HG02943 (cell line): Measurements from ENCODE around the gene TMEM72.

Experiments
- ATAC-seq: cut with Tn5 transposase; IDR thresholded peaks from one replicate; pipeline ENCODE4 v1.9.1; 2021; ENCODE audit warnings: mild to moderate bottlenecking, low read depth, moderate library complexity; ENCODE audit not compliant: unreplicated experiment

Gene TMEM72

GRCh38 chr10:44976352-44977198, 65.4 kb downstream of the TMEM72 start:
- ATAC-seq, result no peak

DNA sequence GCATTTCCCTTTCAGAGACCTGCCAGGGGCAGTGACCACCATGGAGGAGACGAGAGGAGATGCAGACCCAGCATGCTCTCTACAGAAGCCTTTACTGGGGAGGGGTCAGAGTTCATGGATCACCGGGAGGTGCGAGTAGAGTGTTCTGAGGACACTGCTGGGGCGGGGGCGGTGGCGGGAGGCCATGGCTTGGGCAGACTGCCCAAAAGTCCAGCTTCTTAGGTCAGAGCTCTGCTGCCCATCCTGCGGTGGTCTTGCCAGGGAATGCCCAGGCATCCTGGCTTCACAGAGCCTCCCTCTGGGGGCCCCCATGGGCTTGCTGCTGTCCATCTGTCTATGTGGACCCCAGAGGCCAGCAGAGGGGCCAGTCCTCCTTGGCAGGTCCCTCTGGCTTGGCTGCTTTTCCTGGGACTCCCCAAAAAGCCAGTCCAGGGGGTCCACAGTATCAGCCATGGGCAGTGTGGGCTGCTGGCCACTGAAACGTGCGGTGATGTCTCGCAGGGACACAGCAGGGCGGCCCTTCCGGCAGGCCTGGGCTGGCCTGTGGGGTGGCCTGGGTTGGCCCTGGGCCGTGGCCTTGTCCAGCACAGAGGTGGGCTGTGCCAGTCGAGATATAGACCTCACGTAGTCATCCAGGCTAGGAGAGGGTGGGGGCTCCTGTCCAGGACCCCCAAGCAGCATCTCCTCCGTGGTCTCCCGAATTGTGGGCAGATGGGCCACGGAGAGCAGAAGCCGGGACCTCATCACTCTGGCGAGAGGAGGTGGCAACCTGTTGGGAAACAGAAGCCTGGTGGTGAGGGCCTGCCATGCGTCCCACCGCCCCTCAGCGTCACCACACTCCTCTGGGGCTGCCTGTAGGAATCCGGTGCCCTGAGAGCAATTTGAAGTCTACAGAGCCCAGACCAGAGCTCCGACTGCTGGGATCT, 66.4 kb downstream of the TMEM72 start:
- ATAC-seq, result no peak

- ATAC-seq, result no peak
Observed at GRCh38 chr10:44978213-44978569, 67.1 kb downstream of the TMEM72 start.

DNA sequence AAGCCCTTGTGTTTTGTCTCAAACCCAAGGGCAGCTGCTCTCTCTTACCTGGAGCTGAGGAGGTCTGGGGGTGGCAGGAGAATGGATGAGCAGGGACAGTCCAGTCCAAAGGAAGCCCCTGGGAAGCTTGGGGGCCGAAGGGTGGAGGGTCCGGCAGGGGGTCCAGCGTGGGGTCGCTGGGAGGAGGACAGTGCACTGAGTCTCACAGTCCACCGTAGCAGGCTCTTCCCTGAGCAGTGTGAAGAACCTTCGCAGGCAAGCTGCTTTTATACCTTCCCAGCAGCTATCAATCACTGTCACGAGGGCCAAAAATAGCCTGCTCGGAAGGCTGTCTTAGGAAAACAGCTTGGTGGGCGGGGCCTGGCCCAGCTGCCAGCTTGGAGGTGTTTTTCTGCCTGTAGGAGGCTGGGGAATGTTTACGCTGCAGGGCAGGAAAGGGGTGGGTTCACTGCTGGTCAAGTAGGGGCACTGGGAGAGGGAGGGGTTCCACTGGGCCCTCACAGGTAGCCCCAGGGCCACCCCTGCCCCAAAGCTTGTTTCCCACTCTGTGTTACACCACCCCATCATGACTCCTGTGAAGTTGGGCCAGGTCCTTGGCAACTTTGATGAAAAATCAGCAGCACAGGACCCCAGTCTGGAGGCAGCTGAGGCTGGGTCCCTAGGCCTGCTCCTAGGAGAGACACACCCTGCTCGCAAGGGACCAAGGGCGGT, 67.6 kb downstream of the TMEM72 start, which contains the start of gene DEPP1:
TSS of gene DEPP1 (minus strand) at position 240 of the 711 bp plus-strand sequence. CDS start 779 bp downstream, outside the sequence.
- ATAC-seq, result no peak

DNA sequence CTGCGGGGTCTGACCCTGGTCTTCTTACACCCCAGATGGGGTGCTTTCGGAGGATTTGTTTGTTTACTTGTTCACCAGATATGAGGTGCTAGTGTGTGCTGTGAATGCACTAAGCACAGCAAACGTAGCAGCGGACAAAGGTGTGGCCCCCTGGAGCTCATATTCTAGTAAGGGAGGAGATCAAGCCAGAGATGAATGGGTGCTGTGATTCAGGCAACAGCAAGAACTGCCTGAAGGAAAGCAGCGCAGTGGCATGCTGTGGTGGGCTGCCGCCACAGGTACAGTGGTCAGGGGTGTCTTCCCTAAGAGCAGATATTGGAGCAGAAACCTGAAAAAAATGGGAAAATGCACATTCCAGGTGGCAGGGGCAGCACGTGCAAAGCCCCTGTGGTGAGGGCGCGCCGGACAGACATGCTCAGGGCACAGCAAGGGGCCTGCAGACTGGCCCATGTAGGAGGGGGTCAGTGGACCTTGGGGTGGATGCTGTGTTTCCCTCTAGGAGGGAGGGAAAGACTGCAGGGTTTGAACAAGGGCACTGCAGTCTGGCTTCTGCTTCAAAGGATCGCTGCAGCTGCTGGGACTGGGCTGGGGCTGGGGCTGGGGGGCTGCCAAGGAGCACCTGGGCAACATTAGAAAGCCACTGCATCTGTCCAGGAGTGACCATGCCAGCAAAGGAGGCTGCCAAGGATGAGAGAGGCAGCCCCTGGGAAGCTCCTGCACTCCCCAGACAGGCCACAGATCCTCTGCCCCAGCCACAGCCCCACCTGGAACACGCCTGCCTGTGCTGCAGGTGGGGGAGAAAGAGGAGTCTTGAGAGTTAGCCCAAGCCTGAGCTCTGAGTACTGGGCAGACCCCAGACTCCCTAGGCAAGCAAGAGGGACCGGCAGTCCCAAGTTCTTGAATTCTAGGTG, 68.4 kb downstream of the TMEM72 start:
- ATAC-seq, result no peak

- ATAC-seq, result no peak
Observed at GRCh38 chr10:44980309-44981171, 69.4 kb downstream of the TMEM72 start.

- ATAC-seq, result no peak
Observed at GRCh38 chr10:44981172-44982113, 70.3 kb downstream of the TMEM72 start.

DNA sequence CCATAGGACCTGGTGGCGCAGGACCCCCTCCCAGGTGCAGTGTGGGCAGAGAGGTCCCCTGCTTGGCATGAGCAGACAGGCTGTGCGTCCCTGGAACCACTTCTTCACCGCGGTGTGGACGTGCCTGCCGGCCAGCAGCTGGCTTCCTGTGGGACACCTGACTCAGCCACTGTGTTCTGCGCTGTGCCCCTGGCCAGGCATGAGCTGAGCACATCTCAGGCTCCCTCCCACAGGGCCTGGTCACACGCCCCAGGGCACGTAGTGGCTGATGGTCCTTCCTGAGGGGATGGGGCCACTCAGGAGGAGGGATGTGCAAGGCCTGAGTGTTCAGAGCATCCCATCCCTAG, 71.0 kb downstream of the TMEM72 start:
- ATAC-seq, result no peak

GRCh38 chr10:44982496-44982895, 71.4 kb downstream of the TMEM72 start:
- no peak for ATAC-seq

- no peak for ATAC-seq
Observed at GRCh38 chr10:44983066-44983894, 72.1 kb downstream of the TMEM72 start.

GRCh38 chr10:44983895-44984278, 72.8 kb downstream of the TMEM72 start:
- ATAC-seq, result no peak

GRCh38 chr10:44984671-44985101, 73.5 kb downstream of the TMEM72 start:
- no peak for ATAC-seq

DNA sequence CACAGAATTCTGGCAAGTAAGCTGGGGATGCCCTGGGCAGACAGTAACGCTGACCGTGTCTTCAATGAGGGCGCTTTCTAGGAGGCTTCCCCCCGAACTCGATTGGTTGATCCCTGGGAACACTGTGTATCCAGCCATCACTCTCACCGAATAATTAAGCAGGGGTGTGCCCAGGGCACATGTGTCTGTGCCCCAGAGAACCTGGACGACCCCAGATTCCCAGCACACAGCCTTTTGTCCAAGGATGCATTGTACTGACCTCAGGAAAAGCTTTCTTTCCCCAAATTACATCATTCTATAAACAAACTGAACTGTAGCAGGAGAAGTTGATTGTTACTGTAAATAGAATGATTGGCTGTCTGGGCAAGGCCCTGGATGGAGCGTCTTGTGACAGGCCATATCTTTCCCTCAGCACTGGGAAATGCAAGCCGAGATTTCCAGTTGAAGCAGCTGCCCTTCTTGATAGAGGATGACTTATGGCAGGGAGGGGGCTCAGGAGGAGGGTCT, 74.1 kb downstream of the TMEM72 start:
- no peak for ATAC-seq

DNA sequence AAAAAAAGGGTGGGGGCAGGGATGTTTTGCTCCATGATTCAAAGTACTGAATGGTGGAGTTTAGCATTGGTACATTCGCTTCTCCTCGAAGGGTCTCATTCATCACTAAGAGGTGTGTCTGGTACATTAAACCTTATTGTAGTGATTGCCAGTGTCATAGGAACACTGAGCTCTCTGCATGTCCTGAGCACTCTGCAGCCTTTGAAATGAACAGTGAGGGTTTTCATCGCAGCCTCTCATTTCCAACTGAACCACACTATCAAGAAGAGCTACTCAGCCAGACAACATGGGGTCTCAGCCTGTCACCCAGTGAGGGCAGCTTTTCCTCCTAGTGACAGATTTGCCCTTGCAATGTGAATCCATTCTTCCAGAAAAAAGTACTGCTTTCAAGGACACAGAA, 75.0 kb downstream of the TMEM72 start:
- no peak for ATAC-seq
